GM18867 (cell line): ENCODE results near the gene PARP2.
"Not testable (repeated sequence)": the region's sequence is repeated elsewhere in the genome, so short reads cannot be mapped to it uniquely, and the experiment has no call there.

Source experiments
- ATAC-seq: cut with Tn5 transposase; IDR thresholded peaks from one replicate; pipeline ENCODE4 v1.9.1; 2021; ENCODE audit warnings: mild to moderate bottlenecking, moderate library complexity; ENCODE audit not compliant: unreplicated experiment

Gene PARP2, protein sequence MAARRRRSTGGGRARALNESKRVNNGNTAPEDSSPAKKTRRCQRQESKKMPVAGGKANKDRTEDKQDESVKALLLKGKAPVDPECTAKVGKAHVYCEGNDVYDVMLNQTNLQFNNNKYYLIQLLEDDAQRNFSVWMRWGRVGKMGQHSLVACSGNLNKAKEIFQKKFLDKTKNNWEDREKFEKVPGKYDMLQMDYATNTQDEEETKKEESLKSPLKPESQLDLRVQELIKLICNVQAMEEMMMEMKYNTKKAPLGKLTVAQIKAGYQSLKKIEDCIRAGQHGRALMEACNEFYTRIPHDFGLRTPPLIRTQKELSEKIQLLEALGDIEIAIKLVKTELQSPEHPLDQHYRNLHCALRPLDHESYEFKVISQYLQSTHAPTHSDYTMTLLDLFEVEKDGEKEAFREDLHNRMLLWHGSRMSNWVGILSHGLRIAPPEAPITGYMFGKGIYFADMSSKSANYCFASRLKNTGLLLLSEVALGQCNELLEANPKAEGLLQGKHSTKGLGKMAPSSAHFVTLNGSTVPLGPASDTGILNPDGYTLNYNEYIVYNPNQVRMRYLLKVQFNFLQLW

DNA sequence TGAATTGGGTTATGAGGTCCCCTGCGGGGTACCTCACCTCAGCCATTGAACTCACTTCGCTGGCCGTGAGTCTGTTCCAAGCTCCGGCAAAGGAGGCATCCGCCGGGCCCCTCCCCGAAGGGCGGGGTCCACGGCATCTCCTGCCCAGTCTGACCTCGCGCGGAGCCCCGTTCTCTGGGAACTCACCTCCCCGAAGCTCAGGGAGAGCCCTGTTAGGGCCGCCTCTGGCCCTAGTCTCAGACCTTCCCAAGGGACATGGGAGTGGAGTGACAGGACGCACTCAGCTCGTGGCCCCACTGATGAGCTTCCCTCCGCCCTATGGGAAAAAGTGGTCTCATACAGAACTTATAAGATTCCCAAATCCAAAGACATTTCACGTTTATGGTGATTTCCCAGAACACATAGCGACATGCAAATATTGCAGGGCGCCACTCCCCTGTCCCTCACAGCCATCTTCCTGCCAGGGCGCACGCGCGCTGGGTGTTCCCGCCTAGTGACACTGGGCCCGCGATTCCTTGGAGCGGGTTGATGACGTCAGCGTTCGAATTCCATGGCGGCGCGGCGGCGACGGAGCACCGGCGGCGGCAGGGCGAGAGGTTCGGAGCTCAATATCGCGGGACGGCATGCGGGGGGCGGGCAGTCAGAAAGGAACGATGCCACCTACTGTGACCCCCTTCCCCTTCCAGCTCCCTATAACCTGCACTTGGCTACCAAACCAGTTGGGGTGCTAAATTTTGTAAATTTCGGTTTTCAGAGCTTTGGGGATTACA is at the start of gene PARP2:
PARP2 (plus strand) TSS at position 544 of the 770 bp plus-strand sequence; CDS start at position 551, 7 bp downstream.
- ATAC-seq, result peak; percentile 87

DNA sequence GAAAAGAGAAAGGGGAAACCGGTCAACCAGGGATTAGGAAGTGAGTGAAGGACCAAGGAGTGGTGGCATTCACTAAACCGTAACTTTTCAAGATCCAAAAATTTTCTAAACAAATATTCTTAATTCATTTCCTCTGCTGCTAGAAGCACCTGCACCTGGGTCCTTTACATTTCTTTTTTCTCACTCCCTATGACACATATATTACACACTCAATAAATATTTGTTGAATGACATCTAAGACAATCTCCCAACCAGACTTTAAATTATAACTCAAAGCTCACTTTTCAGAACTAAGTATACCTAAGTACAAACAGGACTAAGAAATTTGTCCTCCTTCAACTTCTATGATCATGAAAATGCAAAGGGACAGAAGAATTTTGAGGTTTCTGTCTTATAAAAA is 48.8 kb upstream of the PARP2 start:
- no peak for ATAC-seq

- ATAC-seq, result peak; percentile 84
Measured at GRCh38 chr14:20295067-20295466, 48.4 kb upstream of the PARP2 start.

DNA sequence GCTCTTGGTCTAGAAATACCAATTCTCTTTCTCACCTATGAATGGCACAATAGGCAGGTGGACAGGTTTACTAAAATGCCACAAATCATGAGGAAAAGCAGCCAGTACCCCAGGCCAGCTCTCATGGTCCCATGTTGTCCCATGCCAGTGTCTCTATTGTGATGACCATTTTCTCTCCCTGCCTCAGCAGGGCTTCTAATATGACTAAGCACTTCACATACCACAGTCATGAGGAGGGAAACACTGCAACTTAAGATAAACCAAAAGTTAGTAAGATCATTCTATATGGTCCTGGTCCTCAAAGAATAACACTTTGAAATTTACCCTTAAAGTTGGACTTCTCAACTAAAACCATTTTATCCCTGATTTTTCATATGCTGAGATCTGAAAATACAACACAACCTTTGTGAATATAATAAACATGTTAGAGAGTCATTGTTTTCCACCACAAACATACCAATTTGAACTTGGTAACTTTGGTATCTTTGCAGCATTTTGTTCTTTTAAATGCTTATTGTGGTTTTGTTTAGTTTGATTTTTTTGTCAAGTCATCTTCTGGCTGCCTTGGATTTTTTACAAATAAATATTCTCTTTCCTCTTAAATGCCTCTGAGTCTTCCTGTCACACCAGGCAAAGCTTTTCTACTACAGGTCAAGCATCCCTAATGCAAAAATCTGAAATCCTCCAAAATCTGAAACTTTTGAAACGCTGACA is 41.2 kb upstream of the PARP2 start:
- no peak for ATAC-seq

DNA sequence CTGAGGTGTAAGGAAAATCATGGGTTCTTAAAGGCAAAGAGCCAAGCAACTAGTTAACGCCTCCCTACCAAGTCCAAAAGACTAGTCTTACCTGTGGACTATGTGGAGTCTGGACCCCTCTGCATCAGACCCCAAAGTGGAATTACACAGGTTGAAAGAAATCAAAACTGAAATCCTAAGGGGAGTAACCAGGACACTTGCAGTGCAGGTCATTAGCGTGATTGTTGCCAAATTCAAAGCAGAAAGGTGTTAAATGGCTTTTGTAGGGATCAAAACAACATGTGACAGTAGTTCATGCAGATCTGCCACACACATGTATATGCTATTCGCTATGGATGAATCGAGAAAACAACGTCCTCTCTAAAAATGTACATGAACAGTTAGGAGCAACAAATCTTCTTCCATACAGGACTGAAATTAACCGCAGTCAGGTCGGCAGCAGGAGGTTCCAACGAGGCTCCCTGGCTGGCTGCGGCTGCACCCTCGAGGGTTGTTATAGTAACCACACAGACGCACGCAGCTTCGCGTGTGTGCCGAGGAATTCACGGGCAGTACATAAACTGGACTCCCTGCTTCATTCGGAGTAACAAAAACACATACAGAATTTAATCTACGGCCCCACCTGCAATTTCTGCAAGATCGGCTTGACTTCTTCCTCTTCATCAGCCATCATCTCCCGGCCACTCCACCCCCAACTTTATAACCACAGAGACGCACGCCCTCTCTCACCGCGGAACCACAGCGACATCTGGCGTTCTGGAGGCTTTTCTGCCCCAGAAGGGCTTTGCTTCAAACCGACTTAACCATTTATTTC is 38.0 kb upstream of the PARP2 start, which contains the start of gene TTC5:
TTC5 (minus strand) TSS at position 687 of the 814 bp plus-strand sequence; CDS start at position 673, 14 bp downstream.
- peak; percentile 97 for ATAC-seq

DNA sequence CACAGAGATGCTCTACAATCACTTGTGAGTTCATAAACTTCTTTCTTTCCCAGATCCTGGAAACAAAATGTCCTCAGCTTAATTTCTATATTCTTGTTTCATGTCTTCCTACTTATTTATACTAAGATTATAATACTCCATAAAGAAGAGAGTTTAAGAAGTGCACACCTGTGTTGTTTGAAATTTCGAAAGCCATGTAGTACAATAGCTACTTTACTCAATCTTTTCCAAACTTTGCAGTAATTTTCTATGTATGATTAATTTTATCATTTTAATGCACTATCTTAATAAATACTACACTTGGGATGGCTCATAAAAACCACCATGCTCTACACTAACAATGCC is 37.4 kb upstream of the PARP2 start:
- ATAC-seq, result no peak

DNA sequence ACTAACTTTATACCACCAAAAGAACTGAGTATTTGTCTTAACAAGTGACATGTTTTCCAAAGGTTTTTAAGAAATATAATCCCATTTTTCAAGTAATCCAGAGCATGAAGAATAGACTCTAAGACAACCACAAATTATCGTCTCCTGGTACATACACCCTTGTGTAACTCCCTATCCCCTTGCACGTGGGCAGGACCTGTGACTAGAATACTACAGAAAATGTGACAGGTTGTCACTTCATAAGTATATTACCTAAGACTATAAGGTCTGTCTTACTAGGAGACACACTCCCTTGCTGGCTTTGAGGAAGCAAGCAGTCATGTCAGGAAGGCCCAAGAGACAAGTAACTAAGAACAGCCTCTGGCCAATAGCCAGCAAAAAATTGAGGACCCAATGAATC is 29.4 kb upstream of the PARP2 start:
- no peak for ATAC-seq

- no peak for ATAC-seq
Measured at GRCh38 chr14:20317720-20318119, 25.7 kb upstream of the PARP2 start.

GRCh38 chr14:20327005-20327869 is 16.2 kb upstream of the PARP2 start:
- ATAC-seq, result peak; percentile 55

GRCh38 chr14:20328705-20329104 is 14.7 kb upstream of the PARP2 start:
- ATAC-seq, result no peak

GRCh38 chr14:20329355-20329754 is 14.1 kb upstream of the PARP2 start:
- ATAC-seq, result no peak

- no peak for ATAC-seq
Measured at GRCh38 chr14:20331053-20331613, 12.3 kb upstream of the PARP2 start.

DNA sequence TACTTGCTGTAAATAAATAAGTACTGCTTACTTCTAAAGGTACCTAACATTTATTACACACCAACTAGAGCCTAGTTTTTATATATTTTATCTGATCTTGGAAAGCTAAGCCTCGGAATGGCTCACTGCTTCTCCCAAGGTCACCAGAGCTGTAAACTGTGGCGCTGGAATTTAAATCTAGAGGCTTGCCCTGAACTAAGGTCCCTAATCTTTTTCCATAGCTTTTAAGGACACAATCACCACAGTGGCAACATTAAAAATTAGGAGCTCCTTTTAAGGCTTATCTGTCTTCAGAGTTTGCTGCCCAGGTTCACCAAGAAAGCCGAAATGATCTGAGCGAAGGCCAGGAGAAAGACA is 11.0 kb upstream of the PARP2 start:
- peak; percentile 10 for ATAC-seq

DNA sequence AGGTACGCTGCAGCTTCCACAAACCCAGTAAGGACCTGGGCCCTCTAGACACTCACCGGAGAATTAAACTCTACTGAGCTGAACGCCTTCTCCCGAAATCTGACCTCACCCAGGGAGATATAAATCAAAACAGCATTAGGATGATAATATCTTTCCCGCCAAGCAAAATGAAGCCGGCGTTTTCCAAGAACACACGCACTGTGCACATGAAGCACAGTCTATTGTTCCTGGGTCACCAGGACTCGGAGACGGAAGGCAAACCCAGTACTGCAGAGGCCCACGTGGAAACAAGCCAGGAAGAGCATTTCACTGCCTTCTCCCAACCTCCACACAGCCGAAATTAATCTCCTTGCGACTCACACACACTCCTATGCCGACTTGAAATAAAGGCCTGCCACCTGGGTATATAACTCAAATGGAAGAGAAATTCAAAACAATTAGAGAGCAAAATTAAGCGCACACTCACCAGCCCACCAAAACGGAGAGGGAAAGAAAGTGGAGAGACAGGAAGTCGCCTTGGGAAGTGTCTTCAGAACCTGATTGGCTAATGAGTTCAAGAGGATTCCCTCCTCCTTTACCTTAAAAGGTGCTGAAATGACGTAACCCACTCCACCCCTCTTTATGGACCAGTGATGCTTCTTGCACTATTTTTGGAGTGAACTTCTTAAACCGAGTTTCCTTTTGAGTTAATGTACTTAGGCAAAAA is 10.5 kb upstream of the PARP2 start, which contains the start of gene CCNB1IP1:
CCNB1IP1 (minus strand) TSS at position 492 of the 706 bp plus-strand sequence. CDS start 16,756 bp downstream, outside the sequence.
- ATAC-seq, result peak; percentile 98

GRCh38 chr14:20333494-20333841 is 10.0 kb upstream of the PARP2 start:
- ATAC-seq, result no peak

DNA sequence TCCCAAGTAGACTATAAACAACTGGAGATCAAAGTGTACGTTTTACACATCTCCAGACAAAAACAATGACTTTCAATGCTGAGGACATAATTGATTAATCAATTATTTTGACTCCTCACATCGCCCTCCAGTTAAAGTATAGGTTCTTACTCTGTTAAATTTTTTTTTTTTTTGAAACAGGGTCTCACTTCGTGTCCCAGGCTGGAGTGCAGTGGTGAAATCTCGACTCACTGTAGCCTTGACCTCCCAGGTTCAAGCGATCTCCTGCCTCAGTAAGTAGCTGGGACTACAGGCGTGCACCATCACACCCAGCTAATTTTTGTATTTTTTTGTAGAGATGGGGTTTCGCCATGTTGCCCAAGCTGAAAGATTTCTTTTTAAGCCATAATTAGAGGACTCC is 9.4 kb upstream of the PARP2 start:
- ATAC-seq, result no peak

- ATAC-seq, result not testable (repeated sequence)
Measured at GRCh38 chr14:20341032-20341431, 2.4 kb upstream of the PARP2 start.

DNA sequence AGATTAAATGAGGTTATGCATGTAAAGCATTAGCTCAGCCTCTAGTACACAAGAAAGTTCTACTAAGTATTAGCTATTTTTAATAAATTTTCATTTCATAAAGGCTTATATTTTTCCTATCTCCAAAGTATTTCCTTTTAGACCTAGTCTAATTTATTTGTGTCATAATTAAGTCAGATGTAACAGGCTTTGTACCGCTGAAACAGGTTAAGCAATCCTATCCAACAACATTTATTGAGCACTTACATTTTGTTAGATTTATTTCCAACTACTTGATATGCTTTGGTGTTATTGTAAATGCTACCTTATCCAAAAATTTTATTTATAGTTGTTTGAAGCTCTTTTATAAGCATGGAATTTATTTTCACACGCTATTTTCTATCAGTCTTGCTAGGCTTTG is 1.8 kb upstream of the PARP2 start:
- ATAC-seq, result no peak
